Measurements from ENCODE around the gene TMEM235. TPM values are rescaled to one million over a fixed set of nuclear protein-coding genes. Genes with fewer than 3 reads are reported as not detected.

Gene TMEM235
- total and polyA plus RNA-seq, 9 of the 15 experiments (the other 6 are each of a cell fraction or from before 2014, with no cell fraction given) = not detected

GRCh38 chr17:78226759-78227454, 4.5 kb upstream of the TMEM235 start (continued):
- TF ChIP-seq HBP1 (CRISPR knock-in tag; IDR thresholded peaks at IDR 0.05) = no peak
- no peak for TF ChIP-seq MAX (CRISPR knock-in tag; IDR thresholded peaks at IDR 0.05)
- 0 out of 2 replicates have a peak, but pooled peaks have one; percentile 24 for TF ChIP-seq ZNF263 (CRISPR knock-in tag; IDR thresholded peaks at IDR 0.05; ENCODE audit: borderline replicate concordance)
- TF ChIP-seq CBFA2T3 (IDR thresholded peaks at IDR 0.05) = no peak

GRCh38 chr17:78227455-78227916, 3.9 kb upstream of the TMEM235 start:
- Histone ChIP-seq H3K9ac (ENCODE audit: insufficient read depth in 1 of 2, low read depth in 2 of 2, low read length in 2 of 2) (peak overlapping the region in 1 of 2 experiments; percentile 73; a peak in 1 of 4 replicates), H3K27ac (ENCODE audit: extremely low read depth, low read depth, low read length) (no peak overlapping the region), H3K79me2 (ENCODE audit: control insufficient read depth, insufficient read depth, low read length) (no peaks in the 10 kb centered on the region), H3K9me3 (replicated peaks; ENCODE audit: control insufficient read depth, insufficient read depth, low read depth, low read length) (no peaks in the 10 kb centered on the region), H3K9me1 (ENCODE audit: control insufficient read depth, insufficient read depth, low read length) (no peaks in the 10 kb centered on the region), H2AFZ (ENCODE audit: low read depth, low read length) (no peak overlapping the region), H3K4me3 (no peak overlapping the region), H3K36me3 (ENCODE audit: control insufficient read depth, insufficient read depth, low read length) (peaks cover 30% of the 10 kb centered on the region; the same call in 2 of the 3 replicates), H3K4me2 (ENCODE audit: insufficient read depth, low read length) (no peak overlapping the region), H4K20me1 (replicated peaks; ENCODE audit: control insufficient read depth, insufficient read depth, low read length) (0 out of 2 replicates have a peak, but pooled peaks cover 2% of the 10 kb centered on the region), H3K4me1 (replicated peaks in 1 of 2; ENCODE audit: control insufficient read depth in 2 of 2, insufficient read depth in 2 of 2, low read length in 2 of 2) (peaks cover 0 to 30% of the 10 kb centered on the region in 2 experiments; a peak in 3 of 5 replicates), H3K27me3 (ENCODE audit: control insufficient read depth in 2 of 2, insufficient read depth in 2 of 2, low read length in 2 of 2) (no peaks in the 10 kb centered on the region)
- WGBS (ENCODE audit: insufficient coverage, low coverage, missing lambda C conversion rate) = 34% methylated on average over 10 of the region's 10 CpGs
- intact Hi-C loops (cut with micrococcal nuclease) (no loop called here), in situ Hi-C loops (cut with MboI) (no loop called here)
- 0 out of 2 replicates have a peak, but pooled peaks have one; percentile 41 for TF ChIP-seq ATF3 (IDR thresholded peaks at IDR 0.05)
- TF ChIP-seq ATF3 (CRISPR knock-in tag; conservative IDR thresholded peaks at IDR 0.05) = no peak
- 0 out of 2 replicates have a peak, but pooled peaks have one; percentile 10 for TF ChIP-seq CEBPG (CRISPR knock-in tag; IDR thresholded peaks at IDR 0.05)
- TF ChIP-seq CEBPG (tag; conservative IDR thresholded peaks at IDR 0.05 in 1 of 2, IDR thresholded peaks at IDR 0.05 in 1 of 2) = no peak
- TF ChIP-seq ZBED1 (IDR thresholded peaks at IDR 0.05) = no peak
- peak; percentile 49; the same call in 1 of the 2 replicates for TF ChIP-seq TFAP4 (CRISPR knock-in tag; IDR thresholded peaks at IDR 0.05; ENCODE audit: borderline replicate concordance)
- FAIRE-seq = no peak
- no peak for ATAC-seq
- CTCF ChIA-PET (ENCODE audit: low intra/inter-chr PET ratio) = no interaction called here
- POLR2A ChIA-PET = interaction anchor here (0.6 to 4.3 kb wide), 5 partner anchors 10 to 297 kb away, joined by 3 to 30 read pairs (median 9); partner anchors contain the start of gene BIRC5
- no peak for DNase-seq (ENCODE audit: extremely low read depth in 1 of 4, low spot score in 3 of 4)
- no TSS peak for BruUV-seq (replicated peaks)
